GM21825 (cell line): ENCODE data around the gene RBM47.

ENCODE experiments used
- ATAC-seq: cut with Tn5 transposase; IDR thresholded peaks from one replicate; pipeline ENCODE4 v1.9.1; 2021; ENCODE audit warnings: mild to moderate bottlenecking, moderate library complexity; ENCODE audit not compliant: unreplicated experiment

RBM47 gene

GRCh38 chr4:40626183-40626990 is 3.3 kb downstream of the RBM47 start:
- no peak for ATAC-seq

GRCh38 chr4:40623707-40624106 is 6.0 kb downstream of the RBM47 start:
- no peak for ATAC-seq

- no peak for ATAC-seq
Observed at GRCh38 chr4:40622913-40623312, 6.8 kb downstream of the RBM47 start.

- peak; percentile 63 for ATAC-seq
Observed at GRCh38 chr4:40621592-40622512, 7.8 kb downstream of the RBM47 start.

- peak; percentile 35 for ATAC-seq
Observed at GRCh38 chr4:40621229-40621591, 8.5 kb downstream of the RBM47 start.

GRCh38 chr4:40619600-40619999 is 10.1 kb downstream of the RBM47 start:
- ATAC-seq, result no peak

GRCh38 chr4:40617872-40618271 is 11.8 kb downstream of the RBM47 start:
- ATAC-seq, result no peak

GRCh38 chr4:40614031-40614430 is 15.6 kb downstream of the RBM47 start:
- ATAC-seq, result no peak

GRCh38 chr4:40613456-40613855 is 16.2 kb downstream of the RBM47 start:
- no peak for ATAC-seq

GRCh38 chr4:40612831-40613230 is 16.8 kb downstream of the RBM47 start:
- no peak for ATAC-seq

GRCh38 chr4:40612283-40612682 is 17.4 kb downstream of the RBM47 start:
- no peak for ATAC-seq

- no peak for ATAC-seq
Observed at GRCh38 chr4:40608628-40609027, 21.0 kb downstream of the RBM47 start.

- ATAC-seq, result no peak
Observed at GRCh38 chr4:40607221-40607620, 22.4 kb downstream of the RBM47 start.

GRCh38 chr4:40606239-40606767 is 23.4 kb downstream of the RBM47 start:
- ATAC-seq, result no peak

- ATAC-seq, result no peak
Observed at GRCh38 chr4:40603281-40603680, 26.4 kb downstream of the RBM47 start.

GRCh38 chr4:40601641-40602040 is 28.0 kb downstream of the RBM47 start:
- ATAC-seq, result no peak

- ATAC-seq, result no peak
Observed at GRCh38 chr4:40600850-40601249, 28.8 kb downstream of the RBM47 start.

- no peak for ATAC-seq
Observed at GRCh38 chr4:40599431-40599830, 30.2 kb downstream of the RBM47 start.

GRCh38 chr4:40596522-40596921 is 33.1 kb downstream of the RBM47 start:
- ATAC-seq, result no peak

GRCh38 chr4:40595981-40596380 is 33.7 kb downstream of the RBM47 start:
- no peak for ATAC-seq

- no peak for ATAC-seq
Observed at GRCh38 chr4:40594261-40595178, 35.1 kb downstream of the RBM47 start.
